Activated CD4-positive, alpha-beta memory T cell treated with anti-CD3 and anti-CD28 coated beads, Interleukin-2, amount 10 ng/mL, durations not matched to agents 7 days and 5 days (primary cell): ENCODE measurements around the gene SLC9A7. TPM values are rescaled to one million over a fixed set of nuclear protein-coding genes. Genes with fewer than 3 reads are reported as not detected.
A peak's percentile ranks its signal among the peaks of the same experiment; 100 is the strongest.

Experiments
- CTCF ChIA-PET: fragments of 350-600 bp; sonication (Branson Sonifier 250); formaldehyde crosslinking; loops from one replicate; lab custom pipeline; 2021; ENCODE audit warnings: antibody characterized with exemption, inconsistent platforms; lab: Charles Lee
- POLR2A ChIA-PET: fragments of 350-600 bp; sonication (Branson Sonifier 250); formaldehyde crosslinking; loops from one replicate; lab custom pipeline; 2021; ENCODE audit warnings: antibody characterized with exemption; lab: Charles Lee
- DNase-seq: peaks from one replicate; pipeline ENCODE4 v3.0.0-alpha.2; 2020
- H3K27ac Mint-ChIP-seq: one replicate; pipeline ENCODE4 v1.8.0; 2021; ENCODE audit warnings: mild to moderate bottlenecking, mixed read lengths
- H3K27me3 Mint-ChIP-seq: one replicate; pipeline ENCODE4 v1.8.0; 2021; ENCODE audit warnings: mixed read lengths
- H3K36me3 Mint-ChIP-seq: one replicate; pipeline ENCODE4 v1.8.0; 2021; ENCODE audit warnings: low read depth, mixed read lengths
- H3K4me1 Mint-ChIP-seq: one replicate; pipeline ENCODE4 v1.8.0; 2021; ENCODE audit warnings: mixed read lengths
- H3K4me3 Mint-ChIP-seq: one replicate; pipeline ENCODE4 v1.8.0; 2021; ENCODE audit warnings: mild to moderate bottlenecking, mixed read lengths
- H3K9me3 Mint-ChIP-seq: one replicate; pipeline ENCODE4 v1.8.0; 2021; ENCODE audit warnings: mixed read lengths
- total RNA-seq, 2 experiments: library from RNA; stranded (reverse); gene quantifications; one replicate each; pipeline ENCODE4 v1.2.3, GENCODE V29; 2021

The SLC9A7 gene
- total RNA-seq, 2 experiments from 2014 or later, result 10.8 to 12.0 TPM

DNA sequence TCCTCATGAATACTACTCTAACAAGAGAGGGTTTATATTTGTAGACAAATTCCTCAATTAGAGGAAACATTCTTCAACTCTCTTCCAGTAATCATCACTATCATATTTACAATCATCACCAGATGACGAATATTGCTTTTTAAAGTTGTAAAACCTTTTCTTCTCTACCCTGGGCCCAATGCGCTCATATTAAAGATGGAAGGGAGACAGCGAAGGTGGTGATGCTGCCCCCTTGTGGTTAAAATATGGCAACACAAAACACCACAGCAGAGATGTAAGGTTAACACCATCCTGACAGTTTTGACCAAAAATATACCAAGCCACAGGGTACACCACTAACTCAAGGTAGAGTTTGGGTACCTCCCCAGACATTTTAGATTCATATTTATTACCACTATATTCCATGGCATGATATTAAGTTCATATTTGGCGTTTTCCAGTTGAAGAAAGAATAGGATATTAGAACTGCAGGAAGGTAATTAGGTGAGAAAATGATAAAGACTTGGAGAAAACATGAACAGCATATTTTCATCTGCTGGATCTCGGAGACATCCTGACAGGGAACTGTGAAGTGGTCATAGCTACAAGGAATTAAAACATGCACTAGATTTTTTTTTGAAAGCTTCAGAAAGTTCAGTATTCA, 72.8 kb downstream of the SLC9A7 start:
- no peaks in the 10 kb centered on the region for H3K9me3 Mint-ChIP-seq
- H3K4me1 Mint-ChIP-seq, result peaks cover 12% of the 10 kb centered on the region
- ChIA-PET CTCF (interaction anchor here (0.6 to 1.6 kb wide), 7 partner anchors 13 to 159 kb away, joined by 3 to 7 read pairs (median 3); no protein-coding TSS in a partner anchor), POLR2A (no interaction called here)
- DNase-seq, result peak; percentile 50
- no peaks in the 10 kb centered on the region for H3K27me3 Mint-ChIP-seq
- no peak overlapping the region for H3K4me3 Mint-ChIP-seq
- no peak overlapping the region for H3K27ac Mint-ChIP-seq
- H3K36me3 Mint-ChIP-seq, result no peaks in the 10 kb centered on the region

DNA sequence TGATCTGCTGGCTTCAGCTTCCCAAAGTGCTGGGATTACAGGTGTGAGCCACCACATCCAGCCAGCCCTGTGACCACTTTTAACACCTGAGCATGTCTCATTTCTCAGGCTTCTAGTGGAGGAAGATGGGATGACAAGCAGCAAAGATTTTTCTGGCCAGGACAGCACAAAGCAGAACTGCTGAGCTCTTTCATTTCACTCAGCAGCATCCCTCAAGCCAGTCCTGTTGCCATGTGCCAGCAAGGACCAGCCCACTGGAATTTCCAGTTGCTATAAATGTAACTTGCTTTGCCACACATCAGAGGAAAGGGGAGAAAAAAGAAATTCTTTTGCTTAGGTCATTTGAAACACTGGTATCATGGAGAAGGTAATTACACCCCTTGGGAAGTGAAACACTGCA, 75.9 kb downstream of the SLC9A7 start:
- peaks cover 3% of the 10 kb centered on the region for H3K36me3 Mint-ChIP-seq

DNA sequence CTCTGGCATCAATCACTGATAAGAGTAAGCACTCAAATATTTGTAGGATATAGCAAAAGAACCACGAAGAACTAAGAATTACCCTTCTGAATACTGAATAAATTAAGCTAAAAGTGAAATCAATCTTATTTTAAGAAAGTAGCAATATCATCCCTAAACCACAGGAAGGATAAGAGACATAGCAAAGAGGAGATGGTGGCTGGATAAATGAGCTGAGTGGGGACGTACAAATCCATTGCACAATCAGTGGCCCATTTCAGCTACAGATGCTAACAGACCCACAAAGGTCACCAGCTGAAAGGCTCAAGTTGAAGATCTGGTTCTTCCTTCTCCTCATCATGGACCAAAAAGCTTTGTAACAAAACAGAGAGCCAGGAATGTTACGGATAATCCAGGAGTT, 77.1 kb downstream of the SLC9A7 start:
- H3K4me3 Mint-ChIP-seq, result no peak overlapping the region
- H3K9me3 Mint-ChIP-seq, result no peaks in the 10 kb centered on the region
- no peak overlapping the region for H3K27ac Mint-ChIP-seq
- peaks cover 5% of the 10 kb centered on the region for H3K36me3 Mint-ChIP-seq
- no peaks in the 10 kb centered on the region for H3K27me3 Mint-ChIP-seq
- ChIA-PET CTCF (no interaction called here), POLR2A (no interaction called here)
- no peak for DNase-seq
- H3K4me1 Mint-ChIP-seq, result peaks cover 18% of the 10 kb centered on the region

More for the DNA sequence above, 75.9 kb downstream of the SLC9A7 start:
- no peak overlapping the region for H3K4me3 Mint-ChIP-seq
- H3K4me1 Mint-ChIP-seq, result peaks cover 12% of the 10 kb centered on the region
- H3K9me3 Mint-ChIP-seq, result no peaks in the 10 kb centered on the region
- no peak for DNase-seq
- ChIA-PET POLR2A (no interaction called here), CTCF (interaction anchor here (0.7 kb wide), 1 partner anchor 831 kb away, joined by 4 read pairs; no protein-coding TSS in a partner anchor)
- H3K27me3 Mint-ChIP-seq, result no peaks in the 10 kb centered on the region
- no peak overlapping the region for H3K27ac Mint-ChIP-seq

DNA sequence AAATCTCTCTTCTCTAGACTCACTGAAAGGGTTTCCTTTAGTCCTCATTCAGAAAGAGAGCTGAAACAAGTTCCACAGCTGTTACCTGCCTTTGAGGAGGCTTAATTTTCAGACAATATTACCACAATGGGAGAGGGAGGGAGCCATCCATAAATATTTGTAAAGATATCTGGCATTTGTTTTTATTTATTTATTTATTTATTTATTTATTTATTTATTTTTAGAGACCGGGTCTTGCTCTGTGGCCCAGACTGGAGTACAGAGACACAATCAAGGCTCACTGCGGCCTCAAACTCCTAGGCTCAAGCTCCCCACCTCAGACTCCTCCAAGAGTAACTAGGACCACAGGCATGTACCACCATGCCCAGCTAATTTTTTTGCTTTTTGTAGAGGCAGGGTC, 80.7 kb downstream of the SLC9A7 start:
- Mint-ChIP-seq H3K36me3 (peaks cover 5% of the 10 kb centered on the region), H3K9me3 (no peaks in the 10 kb centered on the region), H3K27me3 (no peaks in the 10 kb centered on the region), H3K27ac (no peak overlapping the region), H3K4me3 (no peak overlapping the region), H3K4me1 (peaks cover 14% of the 10 kb centered on the region)
- ChIA-PET POLR2A (no interaction called here), CTCF (interaction anchor here (0.5 kb wide), 1 partner anchor 33 kb away, joined by 3 read pairs; no protein-coding TSS in a partner anchor)
- no peak for DNase-seq

DNA sequence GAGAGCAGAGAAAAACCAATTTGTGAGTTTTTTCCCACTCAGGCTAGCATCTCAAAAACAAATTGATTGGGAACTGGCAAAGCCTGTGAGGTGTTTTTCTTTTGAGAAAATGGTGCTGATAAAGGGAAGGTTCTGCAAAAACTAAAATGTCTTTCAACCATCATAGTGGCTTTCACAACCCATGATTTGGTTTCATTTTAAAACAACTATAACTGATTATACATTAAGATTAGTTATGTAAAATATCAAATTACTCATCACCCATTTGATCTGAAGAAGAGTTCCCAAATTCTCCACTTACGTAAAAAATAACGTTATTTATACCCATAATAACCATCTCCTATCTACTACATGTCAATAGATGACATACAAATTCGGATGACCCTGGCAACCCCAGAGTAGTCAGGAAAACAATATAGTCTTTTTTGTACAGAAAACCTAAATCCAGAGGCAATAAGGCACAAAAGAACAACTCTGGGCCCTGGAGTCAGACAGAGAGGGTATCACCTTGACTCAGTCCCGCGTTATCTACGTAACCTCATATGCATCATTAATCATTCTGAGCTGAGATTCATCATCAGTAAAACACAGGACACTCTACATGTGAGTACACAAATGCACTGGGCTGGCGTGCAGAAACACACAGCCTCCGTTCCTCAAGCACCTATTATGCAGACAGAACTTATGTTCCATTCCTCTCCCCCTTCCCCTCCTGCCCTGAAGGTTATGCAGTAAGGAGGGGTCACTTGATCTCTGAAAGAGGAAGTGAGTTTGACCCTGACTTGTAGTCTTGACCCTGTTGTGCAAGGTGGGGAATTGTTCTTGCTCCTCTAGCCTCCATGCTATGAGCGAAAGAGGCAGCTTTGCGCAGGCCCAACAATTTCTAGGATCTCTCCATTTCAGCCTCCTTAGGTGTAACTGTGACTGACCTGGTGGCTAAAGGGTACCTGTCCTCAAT, 82.2 kb downstream of the SLC9A7 start:
- H3K27ac Mint-ChIP-seq, result peak overlapping the region; percentile 19
- H3K9me3 Mint-ChIP-seq, result no peaks in the 10 kb centered on the region
- no peak for DNase-seq
- ChIA-PET POLR2A (no interaction called here), CTCF (no interaction called here)
- peaks cover 9% of the 10 kb centered on the region for H3K36me3 Mint-ChIP-seq
- H3K4me1 Mint-ChIP-seq, result peaks cover 14% of the 10 kb centered on the region
- no peaks in the 10 kb centered on the region for H3K27me3 Mint-ChIP-seq
- no peak overlapping the region for H3K4me3 Mint-ChIP-seq

DNA sequence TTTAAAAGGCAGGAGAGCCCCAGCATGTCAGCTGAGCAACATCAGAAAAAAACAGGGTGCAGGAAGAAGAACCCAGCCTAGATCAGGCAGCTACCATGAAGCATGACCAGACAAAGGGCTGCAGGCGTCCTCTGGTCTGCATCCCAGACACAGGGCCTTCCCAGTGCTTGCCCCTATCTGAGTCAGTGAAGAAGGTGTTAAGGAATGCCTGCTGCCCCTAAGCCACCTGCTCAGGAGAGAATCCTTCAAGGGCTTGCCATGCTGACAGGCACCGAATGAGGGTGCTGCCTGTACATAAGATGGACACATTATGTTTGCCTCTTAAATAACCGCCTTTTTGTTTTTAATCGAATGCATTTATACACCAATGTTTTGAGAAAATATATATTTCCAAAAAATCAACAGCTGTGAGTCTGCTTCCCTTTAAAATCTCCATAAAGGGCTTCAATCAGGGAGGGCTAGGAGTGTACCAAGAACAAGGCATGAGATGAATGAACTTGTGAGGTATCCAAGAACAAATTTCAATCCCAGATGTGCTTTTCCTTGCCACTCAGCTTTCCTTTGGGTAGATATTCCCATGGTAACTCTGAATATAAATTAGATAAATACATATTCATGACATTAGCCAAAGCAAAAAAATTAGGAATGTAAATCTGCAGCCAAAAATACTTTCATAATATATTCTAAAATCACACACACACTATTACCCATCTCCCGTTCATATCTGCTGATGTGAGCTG, 85.1 kb downstream of the SLC9A7 start:
- ChIA-PET CTCF (no interaction called here), POLR2A (no interaction called here)
- DNase-seq, result no peak
- Mint-ChIP-seq H3K27ac (no peak overlapping the region), H3K36me3 (peaks cover 12% of the 10 kb centered on the region), H3K9me3 (no peaks in the 10 kb centered on the region), H3K4me1 (peaks cover 14% of the 10 kb centered on the region), H3K4me3 (no peak overlapping the region), H3K27me3 (no peaks in the 10 kb centered on the region)

DNA sequence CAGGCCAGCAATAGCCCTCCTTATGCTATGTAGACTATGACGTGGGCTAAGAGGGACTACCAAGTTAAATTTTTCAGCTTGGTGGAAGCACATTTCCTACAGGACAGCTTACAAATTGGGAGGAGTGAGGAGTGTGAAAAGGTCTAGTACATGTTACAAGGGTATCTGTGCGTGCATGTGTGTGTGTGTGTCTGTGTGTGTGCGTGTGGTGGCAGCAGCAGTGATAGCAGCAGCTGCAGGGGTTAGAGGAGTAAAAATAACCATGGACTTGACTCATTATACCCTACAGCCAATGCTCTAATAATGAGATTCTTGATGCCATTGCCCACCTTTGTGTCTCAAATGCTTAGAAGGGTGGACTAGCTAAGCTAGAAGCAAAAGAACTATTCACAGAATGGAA, 88.6 kb downstream of the SLC9A7 start:
- Mint-ChIP-seq H3K4me3 (no peak overlapping the region), H3K4me1 (peaks cover 4% of the 10 kb centered on the region), H3K9me3 (no peaks in the 10 kb centered on the region), H3K27ac (no peak overlapping the region), H3K36me3 (peaks cover 17% of the 10 kb centered on the region), H3K27me3 (no peaks in the 10 kb centered on the region)
- ChIA-PET CTCF (interaction anchor here (0.6 kb wide), 1 partner anchor 430 kb away, joined by 3 read pairs; no protein-coding TSS in a partner anchor), POLR2A (no interaction called here)
- no peak for DNase-seq

DNA sequence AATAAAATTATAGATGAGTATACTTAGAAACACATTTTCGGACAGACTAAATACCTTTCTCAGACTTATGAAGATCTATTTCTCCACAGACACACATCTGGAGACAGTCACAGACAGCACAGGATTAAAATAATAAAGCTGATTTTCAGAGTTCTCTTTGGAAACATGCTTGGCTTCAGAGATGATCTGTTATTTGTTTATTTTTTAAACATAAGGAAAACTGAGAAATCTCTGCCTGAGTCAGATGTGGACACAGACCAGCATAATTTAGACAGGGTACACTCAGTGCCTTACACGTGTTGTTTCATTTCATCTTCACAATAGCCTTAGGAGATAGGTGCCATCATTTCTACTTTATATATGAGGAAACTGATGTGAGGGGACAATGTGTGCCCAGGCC, 92.1 kb downstream of the SLC9A7 start:
- peaks cover 20% of the 10 kb centered on the region for H3K4me1 Mint-ChIP-seq
- H3K36me3 Mint-ChIP-seq, result peaks cover 24% of the 10 kb centered on the region
- no peak overlapping the region for H3K27ac Mint-ChIP-seq
- CTCF ChIA-PET, result no interaction called here
- POLR2A ChIA-PET, result no interaction called here
- no peak for DNase-seq
- H3K9me3 Mint-ChIP-seq, result peaks cover 4% of the 10 kb centered on the region
- no peaks in the 10 kb centered on the region for H3K27me3 Mint-ChIP-seq
- H3K4me3 Mint-ChIP-seq, result no peak overlapping the region

DNA sequence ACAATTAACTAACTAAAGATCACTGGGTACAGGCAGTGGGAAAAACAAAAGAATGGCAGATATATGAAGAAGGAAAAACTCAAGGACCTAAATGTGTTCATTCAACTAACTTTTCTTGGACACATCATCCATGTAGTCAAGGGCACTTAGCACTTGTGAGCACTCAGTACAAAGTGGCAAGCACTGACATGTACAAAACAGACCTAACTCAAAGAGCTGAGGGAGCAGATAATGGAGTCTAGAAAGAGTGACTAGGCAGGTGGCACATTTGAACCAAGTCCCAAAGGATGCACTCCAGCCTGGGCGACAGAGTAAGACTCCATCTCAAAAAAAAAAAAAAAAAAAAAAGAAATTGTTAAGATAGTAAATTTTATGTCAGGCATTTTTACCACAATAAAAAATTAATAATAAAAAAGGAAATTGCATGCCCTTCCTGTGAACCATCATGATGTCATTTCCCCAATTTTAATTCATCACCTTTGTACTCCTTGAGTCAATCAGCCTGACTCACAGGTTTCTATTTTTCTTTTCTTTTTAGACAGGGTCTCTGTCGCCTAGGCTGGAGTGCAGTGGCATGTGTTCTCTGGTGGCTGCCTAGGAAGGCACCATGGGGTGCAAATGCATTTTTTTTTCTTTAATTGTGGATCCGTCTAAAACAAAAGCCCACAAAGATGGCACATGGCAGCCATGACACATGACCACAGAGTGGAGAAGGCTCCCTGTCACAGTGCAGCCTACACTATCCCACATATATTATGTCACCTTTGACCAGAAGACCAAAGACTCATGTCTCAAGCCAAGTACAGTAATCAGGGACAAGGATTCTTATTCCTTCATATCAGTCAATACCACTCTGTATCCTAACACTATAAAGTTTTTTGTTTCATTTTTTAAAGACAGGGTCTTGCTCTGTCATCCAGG, 93.4 kb downstream of the SLC9A7 start:
- no peak for DNase-seq
- no peaks in the 10 kb centered on the region for H3K27me3 Mint-ChIP-seq
- H3K36me3 Mint-ChIP-seq, result peaks cover 17% of the 10 kb centered on the region
- no peak overlapping the region for H3K27ac Mint-ChIP-seq
- peaks cover 4% of the 10 kb centered on the region for H3K9me3 Mint-ChIP-seq
- H3K4me1 Mint-ChIP-seq, result peaks cover 20% of the 10 kb centered on the region
- H3K4me3 Mint-ChIP-seq, result no peak overlapping the region
- CTCF ChIA-PET, result no interaction called here
- POLR2A ChIA-PET, result interaction anchor here (0.8 kb wide), 1 partner anchor 61 kb away, joined by 3 read pairs; no protein-coding TSS in a partner anchor

DNA sequence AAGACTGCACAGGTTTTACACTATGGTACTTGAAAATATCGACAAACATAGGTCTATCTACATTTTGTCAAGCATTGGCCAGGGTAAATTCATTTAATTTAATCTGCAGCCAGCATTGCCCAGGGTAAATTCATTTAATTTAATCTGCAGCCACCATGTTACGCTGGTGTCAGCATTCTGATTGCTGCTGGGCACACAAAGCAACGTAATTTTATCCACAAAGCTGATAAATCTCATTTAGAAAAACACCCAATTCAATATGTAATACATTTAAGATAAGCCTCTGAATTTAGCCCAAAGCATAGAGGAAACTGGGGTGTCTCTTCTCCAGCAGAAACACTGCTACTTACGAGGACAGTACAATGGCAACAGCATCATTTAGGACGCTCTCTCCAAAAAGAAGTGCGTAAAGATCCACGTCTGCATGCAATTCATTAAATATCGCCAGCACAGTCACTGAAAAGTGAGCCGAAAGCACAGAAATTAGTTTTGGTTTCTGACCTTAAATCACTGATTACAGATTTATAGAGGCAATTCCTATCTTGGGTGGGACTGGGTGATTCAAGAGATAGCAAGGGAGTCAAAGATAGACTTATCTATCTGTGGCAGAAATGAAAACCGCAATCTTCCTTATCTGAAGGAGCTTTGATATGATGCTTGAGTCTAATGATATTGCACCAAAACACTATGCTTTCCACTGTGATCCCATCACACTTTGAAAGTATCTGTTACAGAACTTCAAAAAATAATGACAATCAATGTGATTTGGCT, 96.5 kb downstream of the SLC9A7 start:
- DNase-seq, result no peak
- Mint-ChIP-seq H3K27me3 (no peaks in the 10 kb centered on the region), H3K36me3 (peaks cover 10% of the 10 kb centered on the region), H3K4me3 (no peak overlapping the region), H3K27ac (no peak overlapping the region), H3K4me1 (peaks cover 20% of the 10 kb centered on the region), H3K9me3 (peaks cover 4% of the 10 kb centered on the region)
- ChIA-PET CTCF (no interaction called here), POLR2A (no interaction called here)

DNA sequence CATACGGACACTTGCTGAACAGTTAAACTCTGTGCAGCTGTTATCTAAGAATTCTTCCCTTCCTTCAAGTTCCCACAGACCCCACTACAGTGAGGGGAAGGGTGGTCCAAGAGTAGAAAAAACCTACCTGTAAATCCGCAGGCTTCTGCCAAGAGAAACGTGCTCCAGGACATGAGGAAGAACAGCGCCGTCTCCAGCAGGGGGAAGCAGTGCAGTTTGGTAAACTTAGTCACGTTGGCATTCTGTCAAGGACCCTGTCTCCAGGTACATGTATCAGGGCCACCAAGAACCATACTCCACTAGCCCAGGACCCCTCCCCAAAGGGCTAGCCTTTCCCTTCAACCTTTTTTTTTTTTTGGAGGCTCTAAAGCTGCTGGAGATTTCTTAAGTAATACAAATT, 105.4 kb downstream of the SLC9A7 start:
- Mint-ChIP-seq H3K9me3 (no peaks in the 10 kb centered on the region), H3K27me3 (no peaks in the 10 kb centered on the region), H3K4me3 (no peak overlapping the region), H3K4me1 (peaks cover 2% of the 10 kb centered on the region), H3K36me3 (peaks cover 3% of the 10 kb centered on the region), H3K27ac (no peak overlapping the region)
- CTCF ChIA-PET, result interaction anchor here (0.7 to 0.9 kb wide), 2 partner anchors 143 to 192 kb away, joined by 3 read pairs; no protein-coding TSS in a partner anchor
- POLR2A ChIA-PET, result no interaction called here
- DNase-seq, result no peak
